WTC11 (cell line): ENCODE results near the gene MRPS11. TPM values are rescaled to one million over a fixed set of nuclear protein-coding genes. Genes with fewer than 3 reads are reported as not detected.

ENCODE experiments used
- ARID4B ChIP-seq: sonication (generic); formaldehyde crosslinking; IDR thresholded peaks from 2 replicates; pipeline ENCODE4 v1.8.0; 2023; ENCODE audit warnings: missing genetic modification reagents, mild to moderate bottlenecking, borderline replicate concordance
- ATF3 ChIP-seq: sonication (generic); formaldehyde crosslinking; conservative IDR thresholded peaks from 2 replicates; pipeline ENCODE4 v1.8.1; 2022; ENCODE audit warnings: mild to moderate bottlenecking, missing genetic modification reagents
- CREB1 ChIP-seq: sonication (generic); formaldehyde crosslinking; IDR thresholded peaks from 2 replicates; pipeline ENCODE4 v1.8.0; 2023; ENCODE audit warnings: mild to moderate bottlenecking, missing genetic modification reagents
- IRF1 ChIP-seq: sonication (generic); formaldehyde crosslinking; IDR thresholded peaks from 2 replicates; pipeline ENCODE4 v1.8.0; 2023; ENCODE audit warnings: missing genetic modification reagents
- MLX ChIP-seq: sonication (generic); formaldehyde crosslinking; IDR thresholded peaks from 2 replicates; pipeline ENCODE4 v1.8.1; 2023; ENCODE audit warnings: mild to moderate bottlenecking, missing genetic modification reagents, moderate library complexity
- MXD4 ChIP-seq: fragments of 250-450 bp; sonication (Bioruptor Pico); IDR thresholded peaks from 2 replicates; pipeline ENCODE4 v1.8.0; 2021; ENCODE audit warnings: mild to moderate bottlenecking, moderate library complexity, borderline replicate concordance
- NFE2L1 ChIP-seq: sonication (generic); formaldehyde crosslinking; IDR thresholded peaks from 2 replicates; pipeline ENCODE4 v1.8.1; 2023; ENCODE audit warnings: missing genetic modification reagents
- NR1H2 ChIP-seq: sonication (generic); formaldehyde crosslinking; IDR thresholded peaks from 2 replicates; pipeline ENCODE4 v1.9.0; 2021; ENCODE audit warnings: mild to moderate bottlenecking, moderate library complexity, missing genetic modification reagents
- PRDM15 ChIP-seq: sonication (generic); formaldehyde crosslinking; IDR thresholded peaks from 2 replicates; pipeline ENCODE4 v1.8.0; 2022; ENCODE audit warnings: missing genetic modification reagents
- RELA ChIP-seq: sonication (generic); formaldehyde crosslinking; IDR thresholded peaks from 2 replicates; pipeline ENCODE4 v1.8.1; 2022; ENCODE audit warnings: missing genetic modification reagents, mild to moderate bottlenecking, borderline replicate concordance
- TEAD1 ChIP-seq: sonication (generic); formaldehyde crosslinking; IDR thresholded peaks from 2 replicates; pipeline ENCODE4 v1.8.0; 2022; ENCODE audit warnings: mild to moderate bottlenecking, missing genetic modification reagents
- USF1 ChIP-seq: sonication (generic); formaldehyde crosslinking; IDR thresholded peaks from 2 replicates; pipeline ENCODE4 v1.8.0; 2022; ENCODE audit warnings: mild to moderate bottlenecking, missing genetic modification reagents
- USF2 ChIP-seq: sonication (generic); formaldehyde crosslinking; IDR thresholded peaks from 2 replicates; pipeline ENCODE4 v1.8.1; 2023; ENCODE audit warnings: mild to moderate bottlenecking, missing genetic modification reagents, moderate library complexity
- ZMAT4 ChIP-seq: fragments of 250-450 bp; sonication (Bioruptor Pico); IDR thresholded peaks from 2 replicates; pipeline ENCODE4 v1.9.0; 2021; ENCODE audit warnings: mild to moderate bottlenecking
- ZNF416 ChIP-seq: fragments of 250-450 bp; sonication (Bioruptor Pico); IDR thresholded peaks from 2 replicates; pipeline ENCODE4 v1.9.0; 2021; ENCODE audit warnings: mild to moderate bottlenecking, inconsistent platforms
- ZNF532 ChIP-seq: fragments of 250-450 bp; sonication (Bioruptor Pico); IDR thresholded peaks from 2 replicates; pipeline ENCODE4 v1.9.0; 2021; ENCODE audit warnings: mild to moderate bottlenecking, borderline replicate concordance
- ZNF671 ChIP-seq: fragments of 250-450 bp; sonication (Bioruptor Pico); IDR thresholded peaks from 2 replicates; pipeline ENCODE4 v1.8.0; 2021; ENCODE audit warnings: mild to moderate bottlenecking
- total RNA-seq: library from RNA; stranded (reverse); gene quantifications from 3 replicates; pipeline ENCODE4 v1.2.3, GENCODE V29; 2021

The MRPS11 gene
- total RNA-seq, 1 experiment from 2014 or later: 49.1 TPM

- TF ChIP-seq ZNF532 (CRISPR knock-in tag): no peak
- TF ChIP-seq MXD4 (CRISPR knock-in tag): no peak
- TF ChIP-seq RELA (CRISPR knock-in tag): no peak
- no peak for TF ChIP-seq IRF1 (CRISPR knock-in tag)
- peak; percentile 58; the same call in 1 of the 2 replicates for TF ChIP-seq ARID4B (CRISPR knock-in tag)
- no peak for TF ChIP-seq USF2
- TF ChIP-seq NR1H2: no peak
- no peak for TF ChIP-seq ZNF671 (CRISPR knock-in tag)
- no peak for TF ChIP-seq TEAD1 (CRISPR knock-in tag)
- TF ChIP-seq ZMAT4 (CRISPR knock-in tag): no peak
- peak; percentile 59; the same call in 1 of the 2 replicates for TF ChIP-seq NFE2L1 (CRISPR knock-in tag)
- no peak for TF ChIP-seq ZNF416 (CRISPR knock-in tag)
- 0 out of 2 replicates have a peak, but pooled peaks have one; percentile 12 for TF ChIP-seq USF1
- TF ChIP-seq MLX (CRISPR knock-in tag): no peak
- TF ChIP-seq CREB1 (CRISPR knock-in tag): no peak
- TF ChIP-seq PRDM15 (CRISPR knock-in tag): no peak; the same call in 1 of the 2 replicates
- TF ChIP-seq ATF3: 0 out of 2 replicates have a peak, but pooled peaks have one; percentile 23
These were observed at the start of gene MRPS11, which contains the start of gene MRPL46 (continued) for GRCh38 chr15:88467073-88467934.
